ENCODE measurements around the gene INSYN2B. TPM values are rescaled to one million over a fixed set of nuclear protein-coding genes. Genes with fewer than 3 reads are reported as not detected.

Gene INSYN2B
- total and polyA plus RNA-seq, 2 of the 8 experiments (the other 6 are each of a cell fraction or from before 2014, with no cell fraction given), result not detected

GRCh38 chr5:169906745-169907649, 73.3 kb downstream of the INSYN2B start:
- no peaks in the 10 kb centered on the region for H3K27me3 ChIP-seq (replicated peaks in 1 of 4; ENCODE audit: control insufficient read depth in 3 of 4, extremely low read depth in 1 of 4, insufficient read depth in 3 of 4, low read length in 3 of 4)
- no peak overlapping the region for H3K4ac ChIP-seq (replicated peaks; ENCODE audit: insufficient read length, low read depth, low read length)
- no peak overlapping the region for H3K18ac ChIP-seq (ENCODE audit: extremely low read depth, low read length)
- no peaks in the 10 kb centered on the region for H3K36me3 ChIP-seq (ENCODE audit: control insufficient read depth in 2 of 4, insufficient read depth in 4 of 4, low read length in 3 of 4)
- DNase-seq (ENCODE audit: low read depth in 1 of 2, low spot score in 2 of 2) (no peak), FAIRE-seq (no peak)
- H2BK120ac ChIP-seq (replicated peaks; ENCODE audit: low read depth, low read length), result no peak overlapping the region
- H2AFZ ChIP-seq (ENCODE audit: low read length), result no peak overlapping the region
- no peak overlapping the region for H3K4me3 ChIP-seq (ENCODE audit: extremely low read depth in 1 of 4, insufficient read depth in 2 of 4, low read depth in 3 of 4, low read length in 4 of 4)
- H2BK12ac ChIP-seq (ENCODE audit: low read depth, low read length), result no peak overlapping the region
- no peak overlapping the region for H3K4me2 ChIP-seq (ENCODE audit: insufficient read depth in 1 of 2, low read depth in 2 of 2, low read length in 2 of 2)
- TF ChIP-seq TAF7 (optimal IDR thresholded peaks at IDR 0.05; ENCODE audit: borderline replicate concordance, low read depth, low read length) (no peak), GABPA (IDR thresholded peaks at IDR 0.05; ENCODE audit: borderline replicate concordance, insufficient read depth, low read length) (no peak), MAX (IDR thresholded peaks at IDR 0.05) (no peak), YY1 (IDR thresholded peaks at IDR 0.05; ENCODE audit: low read depth, low read length) (no peak), NANOG (IDR thresholded peaks at IDR 0.05; ENCODE audit: insufficient read depth, low read depth, low read length, poor library complexity, severe bottlenecking) (peak; percentile 29)
- no peaks in the 10 kb centered on the region for H3K9me3 ChIP-seq (ENCODE audit: insufficient read depth in 2 of 2, low read depth in 1 of 2, low read length in 1 of 2)
- no peak overlapping the region for H3K14ac ChIP-seq (ENCODE audit: insufficient read length)
- H3K27ac ChIP-seq (ENCODE audit: low read depth, low read length), result no peak overlapping the region
- no peak overlapping the region for H2BK5ac ChIP-seq (ENCODE audit: low read depth, low read length)
- H2AK5ac ChIP-seq (ENCODE audit: low read depth, low read length), result no peak overlapping the region
- no peak overlapping the region for H2BK15ac ChIP-seq (ENCODE audit: low read length)
- ChIA-PET POLR2A (ENCODE audit: partially characterized antibody) (interaction anchor here (1.1 kb wide), 1 partner anchor 64 kb away, joined by 3 read pairs; no protein-coding TSS in a partner anchor), CTCF (ENCODE audit: partially characterized antibody) (interaction anchor here (1.1 to 3.0 kb wide), 4 partner anchors 10 to 206 kb away, joined by 3 to 17 read pairs (median 3); partner anchors contain the start of gene INSYN2B)
- no peak overlapping the region for H3K23ac ChIP-seq (ENCODE audit: insufficient read length)
- H3K9ac ChIP-seq (replicated peaks in 1 of 4; ENCODE audit: extremely low read depth in 1 of 4, low read depth in 3 of 4, low read length in 3 of 4), result no peak overlapping the region
- H2BK20ac ChIP-seq (ENCODE audit: low read length), result no peak overlapping the region
- peaks cover 0 to 6% (median 0%) of the 10 kb centered on the region in 4 experiments; a peak in 1 of 7 replicates for H3K4me1 ChIP-seq (replicated peaks in 1 of 4; ENCODE audit: control insufficient read depth in 3 of 4, insufficient read depth in 4 of 4, low read length in 3 of 4)
- H4K5ac ChIP-seq (ENCODE audit: insufficient read length, low read depth, low read length), result no peak overlapping the region
- no peaks in the 10 kb centered on the region for H3K79me2 ChIP-seq (ENCODE audit: control insufficient read depth in 1 of 2, insufficient read depth in 2 of 2, low read length in 2 of 2)
- no peak overlapping the region for H3K56ac ChIP-seq (replicated peaks; ENCODE audit: insufficient read length, low read depth, low read length)
- no peaks in the 10 kb centered on the region for H3K23me2 ChIP-seq (ENCODE audit: low read depth, low read length)
- no peaks in the 10 kb centered on the region for H3K79me1 ChIP-seq (ENCODE audit: low read depth, low read length)
- 91% methylated on average over 8 of the region's 8 CpGs; no CpG with 5 or more reads in 1 of the 2 experiments for WGBS, 2 experiments (ENCODE audit: extremely low coverage in 1 of 2, insufficient coverage in 1 of 2, insufficient read length in 1 of 2, insufficient replicate concordance in 2 of 2, low coverage in 1 of 2, low lambda C conversion rate in 2 of 2, missing lambda C conversion rate in 1 of 2)
- H4K91ac ChIP-seq (replicated peaks; ENCODE audit: insufficient read length, low read length), result no peak overlapping the region
- no peaks in the 10 kb centered on the region for H4K20me1 ChIP-seq (replicated peaks in 1 of 2; ENCODE audit: control insufficient read depth in 1 of 2, insufficient read depth in 2 of 2, low read length in 2 of 2)
- H4K8ac ChIP-seq (ENCODE audit: extremely low read depth, insufficient read depth, low read length), result no peak overlapping the region
